Astrocyte (in vitro differentiated cells and primary cell): ENCODE measurements around the gene MAGI1. TPM values are rescaled to one million over a fixed set of nuclear protein-coding genes. Genes with fewer than 3 reads are reported as not detected.

Experiments used
- DNase-seq: peaks from one replicate; pipeline ENCODE4 v3.0.0-alpha.2; 2010; ENCODE audit warnings: low read depth
- FAIRE-seq: peaks from 2 replicates; lab custom pipeline; 2011; peaks lifted over from hg19 to GRCh38; lab: Jason Lieb, UNC
- H2AFZ ChIP-seq: 2 replicates; pipeline ENCODE4 v1.6.0; 2012; ENCODE audit warnings: low read depth, low read length, inconsistent platforms
- H3K27ac ChIP-seq: 2 replicates; pipeline ENCODE4 v1.5.1; 2011; ENCODE audit warnings: low read depth, low read length, inconsistent platforms
- H3K27me3 ChIP-seq: 2 replicates; pipeline ENCODE4 v1.6.0; 2011; ENCODE audit warnings: low read length, inconsistent platforms; ENCODE audit not compliant: insufficient read depth
- H3K36me3 ChIP-seq: 2 replicates; pipeline ENCODE4 v1.5.1; 2011; ENCODE audit warnings: low read length, inconsistent platforms; ENCODE audit not compliant: insufficient read depth
- H3K4me1 ChIP-seq: 2 replicates; pipeline ENCODE4 v1.5.1; 2011; ENCODE audit warnings: low read length, inconsistent platforms; ENCODE audit not compliant: insufficient read depth
- H3K4me2 ChIP-seq: 2 replicates; pipeline ENCODE4 v1.6.0; 2012; ENCODE audit warnings: low read length, inconsistent platforms
- H3K4me3 ChIP-seq: 2 replicates; pipeline ENCODE4 v1.5.1; 2011; ENCODE audit warnings: low read depth, mild to moderate bottlenecking, low read length, inconsistent platforms; ENCODE audit not compliant: insufficient read depth
- H3K79me2 ChIP-seq: 2 replicates; pipeline ENCODE4 v1.6.0; 2012; ENCODE audit warnings: mild to moderate bottlenecking, low read length, inconsistent platforms; ENCODE audit not compliant: insufficient read depth
- H3K9ac ChIP-seq: 2 replicates; pipeline ENCODE4 v1.6.0; 2012; ENCODE audit warnings: mild to moderate bottlenecking, low read length, inconsistent platforms
- H3K9me3 ChIP-seq: 2 replicates; pipeline ENCODE4 v1.5.1; 2012; ENCODE audit warnings: low read depth, mild to moderate bottlenecking, low read length, inconsistent platforms; ENCODE audit not compliant: insufficient read depth
- H4K20me1 ChIP-seq: 2 replicates; pipeline ENCODE4 v1.6.0; 2012; ENCODE audit warnings: low read length, inconsistent platforms; ENCODE audit not compliant: insufficient read depth
- H3K27ac Mint-ChIP-seq: one replicate; pipeline ENCODE4 v1.8.0; 2021; ENCODE audit warnings: mild to moderate bottlenecking, mixed read lengths; ENCODE audit not compliant: unreplicated experiment
- H3K27me3 Mint-ChIP-seq: one replicate; pipeline ENCODE4 v1.8.0; 2021; ENCODE audit warnings: low read depth, mixed read lengths; ENCODE audit not compliant: unreplicated experiment
- H3K36me3 Mint-ChIP-seq: one replicate; pipeline ENCODE4 v1.8.0; 2021; ENCODE audit warnings: low read depth, mixed read lengths; ENCODE audit not compliant: unreplicated experiment
- H3K4me1 Mint-ChIP-seq: one replicate; pipeline ENCODE4 v1.8.0; 2021; ENCODE audit warnings: low read depth, mixed read lengths; ENCODE audit not compliant: unreplicated experiment
- H3K4me3 Mint-ChIP-seq: one replicate; pipeline ENCODE4 v1.8.0; 2021; ENCODE audit warnings: mild to moderate bottlenecking, moderate library complexity, mixed read lengths; ENCODE audit not compliant: unreplicated experiment
- H3K9me3 Mint-ChIP-seq: one replicate; pipeline ENCODE4 v1.8.0; 2021; ENCODE audit warnings: mild to moderate bottlenecking, mixed read lengths; ENCODE audit not compliant: unreplicated experiment
- CTCF ChIP-seq: IDR thresholded peaks from 2 replicates; pipeline ENCODE4 v1.5.1; 2011; ENCODE audit warnings: low read depth, mild to moderate bottlenecking, inconsistent platforms, low read length, moderate library complexity; ENCODE audit not compliant: insufficient read depth
- EZH2 ChIP-seq: IDR thresholded peaks from 2 replicates; pipeline ENCODE4 v1.6.1; 2012; ENCODE audit warnings: mild to moderate bottlenecking, low read length, inconsistent platforms; ENCODE audit not compliant: insufficient read depth
- total RNA-seq: library from RNA; stranded (reverse); gene quantifications from 2 replicates; pipeline ENCODE4 v1.2.1, GENCODE V29; 2021

MAGI1 gene
- total RNA-seq, 1 donor from 2014 or later: 31.8 TPM

GRCh38 chr3:65489253-65489652, 549.5 kb downstream of the MAGI1 start:
- Histone ChIP-seq H3K79me2 (peaks cover 3% of the 10 kb centered on the region), H3K4me2 (no peak overlapping the region)
- FAIRE-seq: no peak

GRCh38 chr3:65485826-65486469, 552.8 kb downstream of the MAGI1 start:
- Mint-ChIP-seq H3K27me3 (no peaks in the 10 kb centered on the region), H3K4me1 (peaks cover 21% of the 10 kb centered on the region), H3K36me3 (peaks cover 7% of the 10 kb centered on the region), H3K27ac (no peak overlapping the region), H3K9me3 (peaks cover 2% of the 10 kb centered on the region), H3K4me3 (no peak overlapping the region)
- Histone ChIP-seq H3K36me3 (no peaks in the 10 kb centered on the region), H3K27ac (no peak overlapping the region), H3K27me3 (no peaks in the 10 kb centered on the region), H3K4me2 (no peak overlapping the region), H4K20me1 (peaks cover 37% of the 10 kb centered on the region), H3K9me3 (no peaks in the 10 kb centered on the region), H3K9ac (no peak overlapping the region), H3K4me1 (no peaks in the 10 kb centered on the region), H3K4me3 (no peak overlapping the region), H2AFZ (no peak overlapping the region), H3K79me2 (peaks cover 3% of the 10 kb centered on the region)
- FAIRE-seq (no peak), DNase-seq (no peak)
- TF ChIP-seq EZH2 (no peak), CTCF (no peak)

More at GRCh38 chr3:65489253-65489652, 549.5 kb downstream of the MAGI1 start:
- Mint-ChIP-seq H3K36me3 (peaks cover 7% of the 10 kb centered on the region), H3K9me3 (peaks cover 2% of the 10 kb centered on the region), H3K4me3 (no peak overlapping the region), H3K4me1 (peaks cover 15% of the 10 kb centered on the region), H3K27ac (no peak overlapping the region), H3K27me3 (no peaks in the 10 kb centered on the region)
- H3K27ac ChIP-seq: no peak overlapping the region
- no peaks in the 10 kb centered on the region for H3K27me3 ChIP-seq
- TF ChIP-seq EZH2 (no peak), CTCF (no peak)
- no peaks in the 10 kb centered on the region for H3K4me1 ChIP-seq
- no peak overlapping the region for H3K4me3 ChIP-seq
- H3K9ac ChIP-seq: no peak overlapping the region
- DNase-seq: no peak
- H3K9me3 ChIP-seq: no peaks in the 10 kb centered on the region
- H3K36me3 ChIP-seq: no peaks in the 10 kb centered on the region
- H4K20me1 ChIP-seq: peaks cover 22% of the 10 kb centered on the region
- no peak overlapping the region for H2AFZ ChIP-seq

DNA sequence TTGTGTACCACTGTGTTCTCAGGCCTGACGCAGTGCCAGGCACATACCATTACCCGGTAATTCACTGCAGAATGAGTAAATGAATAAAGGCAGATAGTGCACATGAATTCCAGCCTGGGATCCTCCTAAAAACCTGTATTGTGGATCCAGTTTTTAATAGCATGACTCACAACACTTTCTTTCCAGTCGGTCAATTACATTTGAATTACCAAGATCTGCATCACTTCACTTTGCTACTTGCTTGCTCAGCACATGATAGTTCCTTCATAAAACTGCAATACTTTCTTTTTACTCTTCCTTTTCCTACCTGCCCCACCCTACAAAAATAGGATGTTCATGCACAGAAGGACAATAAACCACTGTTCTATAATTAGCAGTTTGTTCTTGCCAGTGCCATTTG, 553.8 kb downstream of the MAGI1 start:
- TF ChIP-seq EZH2: no peak
- no peak for TF ChIP-seq CTCF
- H3K79me2 ChIP-seq: peaks cover 3% of the 10 kb centered on the region
- no peak overlapping the region for H3K4me2 ChIP-seq

More for the DNA sequence above, 553.8 kb downstream of the MAGI1 start:
- Histone ChIP-seq H3K4me1 (no peaks in the 10 kb centered on the region), H3K27me3 (no peaks in the 10 kb centered on the region), H3K9ac (no peak overlapping the region), H3K9me3 (no peaks in the 10 kb centered on the region), H3K27ac (no peak overlapping the region), H2AFZ (no peak overlapping the region), H4K20me1 (peaks cover 37% of the 10 kb centered on the region), H3K4me3 (no peak overlapping the region), H3K36me3 (no peaks in the 10 kb centered on the region)
- DNase-seq: no peak
- Mint-ChIP-seq H3K27ac (no peak overlapping the region), H3K9me3 (peaks cover 2% of the 10 kb centered on the region), H3K36me3 (peaks cover 7% of the 10 kb centered on the region), H3K27me3 (no peaks in the 10 kb centered on the region), H3K4me1 (peaks cover 21% of the 10 kb centered on the region), H3K4me3 (no peak overlapping the region)
- FAIRE-seq: no peak
